NOMO-1 (cell line): Measurements from ENCODE around the gene NCOA1.
"Not testable (repeated sequence)": the region's sequence is repeated elsewhere in the genome, so short reads cannot be mapped to it uniquely, and the experiment has no call there.

Source experiments
- DNase-seq, 2 experiments: peaks; one replicate each; lab custom pipeline; 2025; ENCODE audit not compliant: unreplicated experiment in 2 of 2; lab: John Stamatoyannopoulos, UW

NCOA1 gene

GRCh38 chr2:24570225-24570624 is 79.2 kb downstream of the NCOA1 start:
- no peak for DNase-seq

GRCh38 chr2:24571828-24572442 is 80.9 kb downstream of the NCOA1 start:
- DNase-seq: no peak

GRCh38 chr2:24576146-24576545 is 85.1 kb downstream of the NCOA1 start:
- DNase-seq: no peak

- DNase-seq: no peak
These were observed 85.6 kb downstream of the NCOA1 start for GRCh38 chr2:24576617-24577016.

- peak in 1 of 2 experiments; percentile 60 for DNase-seq
These were observed 86.4 kb downstream of the NCOA1 start for GRCh38 chr2:24577481-24577880.

GRCh38 chr2:24579053-24579803 is 88.2 kb downstream of the NCOA1 start:
- no peak for DNase-seq

GRCh38 chr2:24580561-24580960 is 89.5 kb downstream of the NCOA1 start:
- no peak for DNase-seq

- DNase-seq: not testable (repeated sequence)
These were observed 90.9 kb downstream of the NCOA1 start for GRCh38 chr2:24581971-24582370.

GRCh38 chr2:24586955-24587354 is 95.9 kb downstream of the NCOA1 start:
- DNase-seq: no peak

GRCh38 chr2:24588294-24588693 is 97.2 kb downstream of the NCOA1 start:
- DNase-seq: no peak

- no peak for DNase-seq
These were observed 101.5 kb downstream of the NCOA1 start for GRCh38 chr2:24592441-24593100.

- DNase-seq: no peak
These were observed 103.2 kb downstream of the NCOA1 start for GRCh38 chr2:24594283-24594682.

- DNase-seq: no peak
These were observed 106.3 kb downstream of the NCOA1 start for GRCh38 chr2:24597181-24597870.

GRCh38 chr2:24600140-24600539 is 109.1 kb downstream of the NCOA1 start:
- not testable (repeated sequence) for DNase-seq

- no peak for DNase-seq
These were observed 120.6 kb downstream of the NCOA1 start for GRCh38 chr2:24611631-24612030.

- peak; percentile 1 to 64 for DNase-seq
These were observed 122.2 kb downstream of the NCOA1 start for GRCh38 chr2:24613154-24613814.

- DNase-seq: no peak
These were observed 125.6 kb downstream of the NCOA1 start for GRCh38 chr2:24616616-24617015.

GRCh38 chr2:24617424-24617823 is 126.4 kb downstream of the NCOA1 start:
- DNase-seq: no peak

GRCh38 chr2:24618144-24618543 is 127.1 kb downstream of the NCOA1 start:
- DNase-seq: no peak

GRCh38 chr2:24618680-24619079 is 127.6 kb downstream of the NCOA1 start:
- DNase-seq: no peak

- no peak for DNase-seq
These were observed 129.9 kb downstream of the NCOA1 start for GRCh38 chr2:24620936-24621335.
